GM19351 (cell line): ENCODE data around the gene MAB21L4.

ENCODE experiments used
- ATAC-seq: cut with Tn5 transposase; IDR thresholded peaks from one replicate; pipeline ENCODE4 v1.9.1; 2021; ENCODE audit warnings: mild to moderate bottlenecking, moderate library complexity; ENCODE audit not compliant: unreplicated experiment

MAB21L4 gene

DNA sequence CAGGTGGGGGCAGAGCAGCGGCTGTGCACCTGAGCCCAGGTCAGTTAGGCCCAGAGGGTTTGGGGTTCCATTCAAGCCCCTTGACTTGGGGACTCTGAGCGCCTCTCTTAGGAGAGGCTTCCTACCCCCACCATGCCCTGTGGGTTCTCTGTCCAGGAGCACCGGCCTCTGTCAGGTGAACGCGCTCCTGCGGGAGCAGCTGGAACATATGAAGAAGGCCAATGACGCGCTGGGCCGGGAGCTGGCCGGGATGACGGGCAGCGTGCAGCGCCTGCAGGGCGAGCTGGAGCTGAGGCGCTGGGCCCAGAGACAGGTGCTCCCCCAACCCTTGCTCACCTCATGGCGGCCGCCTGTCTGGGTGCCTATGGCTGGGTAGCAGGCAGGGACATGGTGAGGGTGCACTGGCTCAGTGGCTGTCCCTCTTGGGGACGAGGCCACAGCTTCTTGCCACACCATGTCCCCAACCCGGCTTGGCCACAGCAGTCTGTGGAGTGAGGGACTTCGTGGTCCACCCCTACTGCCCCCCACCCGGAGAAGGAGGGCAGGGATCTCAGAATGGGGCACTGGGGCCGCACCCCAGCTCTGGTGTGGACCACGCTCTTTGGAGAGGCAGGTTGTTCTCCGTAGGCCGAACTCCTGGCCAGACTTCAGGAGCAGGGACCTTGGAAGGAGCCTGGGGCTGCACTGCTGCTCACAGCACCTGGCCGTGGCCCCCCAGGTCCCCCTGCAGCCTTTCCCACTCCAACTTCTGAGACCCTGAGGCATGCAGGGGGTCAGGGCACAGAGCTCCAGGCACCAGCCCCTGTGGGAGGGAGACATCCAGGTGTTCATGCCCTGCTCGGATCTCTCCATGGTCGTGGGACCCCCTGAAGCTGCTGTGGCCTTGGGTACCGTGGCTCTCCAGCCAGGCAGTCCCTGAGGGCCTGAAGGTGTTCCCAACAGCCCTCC lies 29.9 kb upstream of the MAB21L4 start:
- ATAC-seq: no peak

DNA sequence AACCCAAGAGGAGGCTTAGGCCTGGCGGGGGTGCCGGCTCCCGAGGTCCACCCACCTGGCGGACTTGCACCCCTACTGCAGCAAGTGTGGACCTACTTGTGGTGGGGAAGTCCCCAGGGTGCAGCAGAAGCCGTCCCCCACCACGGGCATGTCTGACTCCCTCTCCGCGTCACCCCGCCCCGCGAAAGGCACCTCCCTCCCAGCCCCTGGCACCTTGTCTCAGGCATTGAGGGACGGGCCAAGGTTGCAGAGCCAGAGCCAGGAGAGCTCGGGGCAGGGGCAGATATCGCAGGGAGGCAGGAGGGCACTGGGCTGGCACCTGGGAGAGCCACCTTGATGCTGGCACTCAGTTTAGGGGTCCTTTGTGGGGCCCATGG lies 29.2 kb upstream of the MAB21L4 start:
- no peak for ATAC-seq

DNA sequence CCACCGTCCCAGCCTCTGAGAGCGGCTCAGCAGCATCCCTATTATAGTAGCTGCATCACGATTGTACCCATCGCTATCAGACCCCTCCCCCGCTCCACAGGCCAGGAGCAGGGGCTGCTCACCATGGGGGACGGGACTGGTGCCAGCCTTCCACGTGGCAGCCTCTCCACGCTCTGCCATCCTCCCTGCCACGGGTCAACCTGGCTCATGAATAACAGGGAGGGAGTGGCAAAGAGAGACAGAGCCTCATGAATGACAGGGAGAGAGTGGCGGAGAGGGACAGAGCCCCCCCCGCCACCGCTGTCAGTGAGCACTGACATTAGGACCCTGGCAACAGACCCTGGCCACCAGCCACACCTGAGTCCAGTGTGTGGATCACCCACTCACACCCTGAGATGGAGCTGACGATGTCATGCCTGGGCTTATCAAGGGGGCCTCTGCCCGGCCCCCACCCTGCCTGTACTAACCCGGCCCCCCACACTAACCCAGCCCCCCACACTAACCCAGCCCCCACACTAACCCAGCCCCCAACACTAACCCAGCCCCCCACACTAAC lies 27.1 kb upstream of the MAB21L4 start:
- no peak for ATAC-seq

DNA sequence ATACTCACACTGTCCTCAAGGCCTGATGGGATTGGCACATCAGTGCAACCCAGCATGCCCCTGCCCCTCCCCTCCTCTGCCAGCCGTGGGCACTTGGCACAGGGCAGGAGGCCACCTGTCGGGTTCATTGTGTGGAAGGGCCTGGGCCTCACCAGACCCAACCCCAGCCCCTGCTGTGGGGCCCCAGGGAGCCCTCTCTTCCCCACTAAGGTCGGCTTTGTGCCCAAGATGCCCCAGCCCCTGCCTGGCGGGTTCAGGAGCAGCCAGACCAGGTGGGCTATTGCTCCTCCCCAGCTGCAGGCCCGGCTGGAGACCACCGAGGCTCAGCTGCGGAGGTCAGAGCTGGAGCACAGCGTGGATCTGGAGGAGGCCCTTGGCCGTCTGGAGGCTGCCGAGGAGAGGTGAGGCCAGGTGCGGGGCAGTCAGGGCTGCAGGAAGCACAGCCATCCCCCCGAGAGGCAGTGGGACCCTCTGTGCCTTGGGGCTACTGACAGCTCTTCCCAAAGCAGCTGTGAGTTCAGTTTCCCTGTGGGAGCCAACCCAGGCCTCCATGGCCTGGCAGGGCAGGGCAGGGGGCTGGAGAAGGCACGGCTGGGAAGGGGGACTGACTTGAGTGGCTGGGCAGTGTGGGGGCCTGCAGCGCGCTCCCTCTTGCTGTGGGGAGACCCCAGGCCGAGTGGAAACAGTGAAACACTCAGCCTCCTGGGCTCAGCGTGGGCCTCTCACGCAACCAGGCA lies 26.5 kb upstream of the MAB21L4 start:
- ATAC-seq: no peak

DNA sequence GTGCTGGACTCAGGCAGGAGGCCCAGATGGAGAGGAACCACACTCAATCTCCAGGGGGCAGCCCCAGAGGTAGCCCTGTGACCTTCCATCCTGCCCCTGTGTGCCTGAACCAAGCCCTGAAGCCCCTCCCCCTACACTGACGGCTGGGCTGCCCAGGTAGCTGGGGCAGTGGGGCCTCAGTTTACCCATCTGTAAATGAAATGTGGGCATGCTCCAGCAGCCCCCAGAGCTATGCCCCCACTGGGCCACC lies 26.0 kb upstream of the MAB21L4 start:
- ATAC-seq: no peak

DNA sequence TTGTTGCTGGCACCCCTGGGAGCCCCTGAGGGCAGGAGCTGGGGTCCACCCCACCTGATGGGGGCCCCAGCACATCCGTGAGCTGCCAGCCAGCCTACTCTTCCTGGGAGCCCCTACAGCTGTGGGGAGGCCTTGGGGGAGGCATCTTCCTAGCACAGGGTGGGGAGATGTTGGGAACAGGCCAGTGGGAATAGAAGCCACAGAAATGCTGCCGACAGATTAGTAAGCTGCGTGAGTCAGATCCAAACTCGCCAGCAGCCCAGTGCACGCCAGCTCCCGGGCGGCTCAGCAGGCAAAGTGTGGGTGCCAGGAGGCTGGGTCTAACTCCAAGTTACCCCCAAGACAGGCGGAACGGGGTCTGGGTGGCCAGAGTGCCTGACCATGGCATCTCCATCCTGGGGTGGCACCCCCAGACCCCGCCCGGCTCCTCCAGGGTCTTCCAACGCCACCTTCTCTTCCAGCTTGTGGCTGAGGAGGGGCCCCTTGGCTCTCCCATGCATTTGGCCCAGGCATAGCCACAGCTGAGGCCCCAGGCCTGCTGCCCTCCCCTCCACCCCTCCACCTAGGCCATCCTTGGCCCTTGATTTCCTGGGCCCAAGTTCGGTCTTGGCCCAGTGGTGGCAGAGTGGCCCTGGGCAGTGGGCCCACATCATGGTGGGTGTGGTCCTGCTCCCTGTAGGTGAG lies 25.5 kb upstream of the MAB21L4 start:
- no peak for ATAC-seq

DNA sequence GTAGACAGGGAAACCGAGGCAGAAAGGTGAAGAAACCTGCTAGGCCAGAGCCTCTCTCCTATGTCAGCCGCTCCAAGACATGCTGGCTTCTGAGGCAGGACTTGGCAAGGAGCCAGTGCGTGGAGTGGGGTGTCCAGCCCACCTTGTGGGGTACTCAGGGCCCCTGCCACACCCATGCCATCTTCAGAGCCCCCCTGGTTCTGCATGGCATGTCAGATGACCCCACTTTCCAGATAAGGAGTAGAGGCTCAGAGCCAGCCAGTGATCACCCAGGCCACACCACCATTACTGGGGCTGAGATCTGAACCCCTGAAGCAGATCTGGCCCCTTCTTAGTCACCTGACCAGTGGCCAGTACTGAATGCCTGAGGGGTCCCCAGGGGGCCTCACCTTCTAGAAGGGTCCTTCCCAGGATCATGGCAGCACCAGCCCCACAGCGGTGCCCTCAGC lies 24.9 kb upstream of the MAB21L4 start:
- no peak for ATAC-seq

DNA sequence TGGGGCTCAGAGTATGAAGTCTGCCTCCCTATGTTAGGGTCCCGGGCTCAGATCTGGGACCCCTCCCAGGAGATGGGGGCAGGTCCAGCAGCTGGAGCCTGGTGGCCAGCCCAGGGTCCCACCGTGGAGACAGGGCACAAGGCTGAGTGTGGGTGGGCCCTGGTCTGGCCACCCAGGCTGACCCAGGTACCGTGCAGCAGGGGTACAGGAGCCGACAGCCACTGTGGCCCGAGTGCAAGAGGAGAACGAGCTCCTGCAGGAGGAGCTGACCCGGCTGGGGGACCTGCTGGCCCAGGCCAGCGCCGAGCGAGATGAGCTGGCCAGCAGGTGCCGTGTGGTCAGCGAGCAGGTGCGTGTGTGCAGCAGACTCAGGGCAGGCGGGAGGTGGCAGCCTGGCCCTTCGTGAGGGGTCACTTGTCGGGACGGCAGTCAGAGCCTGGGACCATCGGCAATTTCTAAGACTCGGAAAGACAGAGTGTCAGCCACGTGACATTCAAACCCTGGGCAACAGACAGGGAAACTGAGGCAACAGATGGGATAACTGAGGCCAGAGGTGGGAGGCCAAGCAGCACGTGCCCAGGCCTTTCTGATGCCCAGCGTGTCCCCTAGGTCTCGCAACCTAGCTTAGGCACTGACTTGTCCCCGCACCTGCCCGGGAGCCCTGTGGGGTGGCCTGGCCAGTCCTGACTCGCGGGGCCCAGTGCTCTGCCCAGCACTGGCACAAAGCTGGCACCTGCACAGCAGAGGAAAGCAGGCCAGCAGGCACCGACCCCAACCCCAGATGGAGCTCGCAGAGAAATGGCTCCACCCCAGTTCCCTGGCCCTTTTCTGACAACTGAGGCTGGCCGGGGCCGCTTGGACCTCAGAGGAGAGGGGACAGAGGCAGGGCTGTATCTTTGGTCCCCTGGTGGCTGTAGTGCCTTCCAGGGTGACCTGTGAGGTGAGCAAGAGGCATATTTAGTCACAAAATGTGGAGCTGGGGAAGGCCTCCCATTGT lies 24.1 kb upstream of the MAB21L4 start:
- no peak for ATAC-seq

DNA sequence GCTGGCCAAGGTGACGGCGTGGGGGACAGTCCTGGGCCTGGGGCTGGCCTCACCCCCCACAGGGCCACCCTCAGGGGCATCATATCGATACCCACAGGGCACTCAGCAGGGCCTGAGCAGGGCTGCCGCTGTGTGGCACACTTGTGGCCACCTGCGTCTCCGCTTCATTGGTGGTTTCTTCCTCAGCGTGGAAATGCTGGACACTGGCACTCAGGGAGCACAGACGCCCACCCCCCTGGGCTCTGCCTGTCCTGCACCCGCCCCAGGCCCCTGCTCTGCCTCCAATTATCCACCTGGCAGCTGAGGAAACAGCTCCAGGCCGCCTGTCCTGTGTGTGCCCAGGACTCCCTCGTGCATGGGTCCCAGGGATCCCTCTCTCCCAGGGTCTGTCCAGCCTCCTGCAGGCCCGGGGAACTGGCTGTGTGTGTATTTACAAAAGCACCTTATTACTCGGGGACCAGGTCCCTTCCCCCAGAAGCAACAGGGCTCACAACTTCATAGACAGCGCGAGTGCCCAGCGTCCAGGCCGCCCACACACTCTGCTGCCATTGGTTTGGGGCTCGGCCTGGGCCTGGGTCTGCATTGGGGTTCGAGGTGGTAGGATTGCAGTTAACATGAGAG lies 23.3 kb upstream of the MAB21L4 start:
- no peak for ATAC-seq

DNA sequence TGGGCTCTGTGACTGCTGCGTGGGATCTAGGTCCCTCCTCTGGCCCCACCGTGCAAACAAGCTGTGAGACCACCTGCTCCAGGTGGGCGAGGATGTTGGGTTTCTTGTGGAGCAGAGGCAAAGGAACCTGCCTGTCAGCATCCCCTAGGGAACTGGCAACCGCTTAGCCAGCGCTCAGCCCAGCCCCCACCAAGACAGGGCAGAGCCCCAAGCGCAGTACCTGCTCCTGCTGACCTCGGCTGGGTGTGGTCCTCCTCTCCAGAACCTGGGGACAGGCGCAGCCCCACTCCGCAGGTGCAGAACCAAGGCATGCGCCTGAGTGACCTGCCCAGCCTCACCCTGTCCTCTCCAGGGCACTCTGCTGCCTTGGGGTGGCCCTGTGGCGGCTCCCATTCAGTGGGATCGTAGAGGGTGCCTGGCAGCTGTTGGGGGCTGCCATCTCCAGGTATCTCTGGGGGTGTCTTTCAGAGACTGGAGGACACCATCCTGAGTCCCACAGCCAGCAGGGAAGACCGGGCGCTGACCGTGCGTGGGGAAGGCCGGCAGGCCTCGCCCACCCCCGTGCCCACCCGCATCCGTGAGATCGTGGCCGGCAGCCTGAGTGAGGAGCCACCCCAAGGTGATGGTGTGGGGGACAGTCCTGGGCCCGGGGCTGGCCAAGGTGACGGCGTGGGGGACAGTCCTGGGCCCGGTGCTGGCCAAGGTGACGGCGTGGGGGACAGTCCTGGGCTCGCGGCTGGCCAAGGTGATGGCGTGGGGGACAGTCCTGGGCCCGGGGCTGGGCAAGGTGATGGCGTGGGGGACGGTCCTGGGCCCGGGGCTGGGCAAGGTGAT lies 22.5 kb upstream of the MAB21L4 start:
- ATAC-seq: no peak

DNA sequence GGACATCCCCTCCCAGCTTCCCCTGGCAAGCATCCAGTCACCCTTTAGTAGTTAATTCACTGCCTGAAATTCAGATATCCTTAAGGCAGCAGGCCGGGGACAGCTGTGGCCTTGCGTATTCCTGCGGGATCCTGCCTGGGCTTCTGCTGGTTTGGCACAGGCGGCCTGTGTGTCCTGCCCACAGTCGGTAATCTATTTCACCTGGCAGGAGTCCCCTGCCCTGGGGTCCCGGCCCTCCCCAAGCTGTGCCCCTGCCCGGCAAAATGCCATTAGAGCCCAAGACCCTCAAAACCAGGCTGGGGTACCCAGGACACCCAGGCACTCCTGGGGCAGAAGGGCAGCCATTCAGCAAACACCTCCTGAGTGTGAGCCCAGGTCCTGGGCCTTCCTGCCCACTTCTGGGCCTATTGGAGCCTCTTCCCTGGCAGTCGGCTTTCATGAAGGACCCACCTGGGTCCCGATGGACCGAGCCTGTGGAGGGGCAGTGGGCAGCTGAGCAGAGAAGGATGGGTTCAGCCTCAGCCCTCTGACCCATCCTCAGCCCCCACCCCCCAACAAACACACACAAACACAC lies 21.8 kb upstream of the MAB21L4 start:
- ATAC-seq: no peak

DNA sequence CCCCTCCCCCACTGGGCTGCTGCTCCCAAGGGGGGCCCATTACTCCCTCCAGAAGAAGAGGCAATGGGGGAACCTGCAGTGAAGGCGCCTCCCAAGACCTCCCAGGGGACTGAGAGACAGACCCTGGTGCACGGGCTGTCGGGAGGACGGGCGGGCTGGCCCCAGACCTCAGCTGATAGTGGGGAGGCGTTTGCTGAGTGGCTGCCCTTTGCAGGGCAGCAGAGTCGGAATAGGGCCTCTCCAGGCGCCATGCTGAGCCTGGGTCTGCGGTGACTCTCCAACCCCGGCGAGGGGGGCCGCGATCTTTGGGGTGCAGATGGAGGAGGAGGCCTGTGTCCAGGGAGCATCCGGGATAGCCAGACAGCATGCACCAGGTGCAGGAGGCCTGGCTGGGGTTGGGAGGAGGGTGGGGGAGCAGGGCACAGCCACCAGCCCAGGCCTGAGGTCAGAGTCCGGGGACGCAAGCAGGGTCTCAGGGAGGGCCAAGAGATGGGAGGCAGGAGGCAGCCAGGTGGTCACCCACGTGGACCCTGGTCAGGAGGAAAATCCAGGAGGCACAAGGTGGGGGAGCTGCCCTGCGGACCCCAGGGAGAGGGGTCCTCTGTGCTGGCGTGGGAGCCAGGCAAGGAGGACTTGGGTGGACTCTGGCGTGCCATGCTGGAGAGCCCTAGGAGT lies 21.2 kb upstream of the MAB21L4 start:
- ATAC-seq: no peak

DNA sequence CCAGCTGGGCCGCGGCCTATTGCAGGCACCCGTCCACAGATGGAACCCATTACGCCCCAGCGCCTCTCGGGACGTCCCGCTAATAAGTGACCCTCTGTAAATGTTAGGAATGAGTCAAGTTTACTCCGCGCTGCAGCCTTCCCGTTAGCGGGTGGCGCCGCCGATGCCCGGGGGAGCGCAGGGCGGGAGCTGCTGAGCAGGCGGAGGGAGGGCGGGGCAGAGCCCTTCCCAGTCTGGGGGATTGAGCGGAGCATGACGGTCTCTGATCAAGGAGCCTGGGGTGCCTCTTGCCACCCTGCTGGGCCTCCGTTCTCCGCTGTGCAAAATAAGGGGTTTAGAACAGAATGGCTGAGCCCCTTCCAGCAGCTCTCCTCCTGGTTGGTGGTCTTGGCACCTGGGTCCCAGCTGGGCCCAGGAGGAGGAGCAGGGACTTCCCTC lies 20.6 kb upstream of the MAB21L4 start:
- ATAC-seq: no peak

DNA sequence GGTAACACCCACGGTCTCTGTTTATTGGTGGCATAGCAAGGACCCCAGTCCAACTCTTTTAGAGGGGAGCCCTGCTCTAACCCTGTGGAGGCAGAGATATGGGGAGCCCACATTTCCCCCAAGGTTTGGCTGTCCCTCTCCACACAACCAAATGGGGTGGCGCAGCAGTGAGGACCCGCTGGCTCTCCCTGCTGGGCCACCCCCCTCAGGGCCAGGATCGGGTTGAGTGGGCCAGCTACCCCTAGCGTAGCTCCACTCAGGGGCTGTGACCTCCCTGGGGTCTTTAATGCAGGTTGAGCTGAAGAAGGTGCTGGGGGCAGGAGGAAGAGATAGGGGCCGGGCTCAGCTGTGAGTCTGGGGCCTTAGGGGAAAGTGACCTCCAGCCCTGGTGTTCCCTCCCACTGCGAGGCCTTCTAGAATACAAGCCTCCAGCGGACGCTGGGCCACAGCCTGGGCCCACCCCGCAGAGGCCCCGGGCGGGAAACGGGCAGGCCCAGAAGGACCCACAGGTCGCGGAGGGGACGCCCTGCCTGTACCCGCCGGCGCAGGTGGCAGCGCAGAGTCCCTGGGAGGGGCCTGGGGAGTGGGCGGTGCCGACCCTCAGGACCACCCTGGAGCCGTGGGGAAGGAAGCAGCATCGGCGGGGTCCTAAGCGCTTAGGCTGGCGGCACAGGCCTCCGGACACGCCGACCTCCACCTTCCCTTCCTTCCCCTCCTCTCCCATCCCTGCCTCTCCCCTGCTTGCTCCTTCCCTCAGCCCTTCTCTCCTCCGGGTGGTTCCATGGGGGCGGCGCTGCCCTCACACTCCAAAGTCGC lies 19.8 kb upstream of the MAB21L4 start:
- no peak for ATAC-seq

DNA sequence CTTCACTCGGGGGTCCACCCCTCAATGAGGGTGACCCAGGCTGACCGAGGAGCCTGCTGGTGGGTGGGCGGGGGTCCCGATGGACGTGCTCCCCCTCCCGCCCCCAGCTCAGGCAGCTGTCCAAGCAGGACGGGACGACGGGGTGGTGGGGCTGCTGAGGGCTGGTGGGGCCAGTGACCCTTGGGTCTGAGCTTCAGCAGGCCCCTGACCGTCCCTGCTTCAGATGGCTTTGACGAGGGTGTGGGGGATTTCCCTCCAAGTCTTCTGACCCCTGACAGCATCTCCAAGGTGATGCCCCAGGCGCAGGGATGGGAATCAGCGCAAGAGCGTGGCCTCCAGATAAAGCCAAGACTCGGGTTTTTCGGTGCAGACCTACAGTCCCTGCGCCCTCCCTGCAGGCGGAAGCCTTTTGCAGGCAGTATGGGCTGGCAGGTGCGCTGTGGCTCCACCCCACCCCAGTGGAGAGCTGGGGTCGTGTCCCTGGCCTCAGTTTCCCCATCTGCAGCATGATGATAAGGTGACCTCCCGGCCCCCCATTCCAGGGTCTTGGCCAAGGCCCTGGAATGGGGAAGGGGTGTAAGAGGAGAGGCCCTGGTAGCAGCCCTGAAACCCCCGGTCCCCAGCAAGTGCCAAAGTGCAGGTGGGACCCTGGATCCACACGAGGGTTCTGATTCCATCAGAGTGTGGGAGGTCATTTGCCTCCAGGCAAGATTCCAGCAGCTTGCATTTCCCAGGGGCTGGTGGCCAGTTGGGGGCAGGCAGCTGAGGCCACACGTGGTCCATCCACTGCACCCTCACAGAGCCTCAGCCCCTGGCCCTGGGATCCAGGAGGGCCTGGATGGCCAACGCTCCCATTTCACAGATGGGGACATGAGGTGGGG lies 18.9 kb upstream of the MAB21L4 start:
- no peak for ATAC-seq
